ENCODE measurements around the gene PRSS33.

GRCh38 chr16:2822496-2822895 lies 35.1 kb upstream of the PRSS33 start:
- TF ChIP-seq CTCF (IDR thresholded peaks at IDR 0.05) (no peak), POLR2A (IDR thresholded peaks at IDR 0.05) (no peak)
